Esophagus muscularis mucosa (tissue), 4 donors: ENCODE data around the gene PDCD5.

ENCODE experiments used
- CTCF ChIP-seq, 3 experiments: fragments of 200-600 bp in 2 of 3; fragments of 450-650 bp in 1 of 3; sonication (generic) in 2 of 3; IDR thresholded peaks; one replicate each; pipeline ENCODE4 v1.5.1; 2017 to 2019; ENCODE audit warnings: antibody characterized with exemption in 3 of 3, mild to moderate bottlenecking in 2 of 3, moderate library complexity in 1 of 3
- EP300 ChIP-seq: sonication (generic); formaldehyde crosslinking; IDR thresholded peaks from one replicate; pipeline ENCODE4 v1.6.1; 2017; ENCODE audit warnings: antibody characterized with exemption
- POLR2A ChIP-seq: fragments of 450-650 bp; IDR thresholded peaks from one replicate; pipeline ENCODE4 v1.6.1; 2017; ENCODE audit warnings: antibody characterized with exemption, moderate library complexity, mild to moderate bottlenecking, low read depth
- POLR2AphosphoS5 ChIP-seq, 2 donors: sonication (generic); formaldehyde crosslinking; IDR thresholded peaks; one replicate each; pipeline ENCODE4 v1.6.1; 2017; ENCODE audit warnings: antibody characterized with exemption in 2 of 2

- TF ChIP-seq CTCF (IDR thresholded peaks at IDR 0.05): no peak
- no peak for TF ChIP-seq EP300
- no peak for TF ChIP-seq POLR2A
- TF ChIP-seq POLR2AphosphoS5 (IDR thresholded peaks at IDR 0.05): no peak
Measured at GRCh38 chr19:32550666-32551065, 30.3 kb upstream of the PDCD5 start.
